ENCODE measurements around the gene VAT1L.

DNA sequence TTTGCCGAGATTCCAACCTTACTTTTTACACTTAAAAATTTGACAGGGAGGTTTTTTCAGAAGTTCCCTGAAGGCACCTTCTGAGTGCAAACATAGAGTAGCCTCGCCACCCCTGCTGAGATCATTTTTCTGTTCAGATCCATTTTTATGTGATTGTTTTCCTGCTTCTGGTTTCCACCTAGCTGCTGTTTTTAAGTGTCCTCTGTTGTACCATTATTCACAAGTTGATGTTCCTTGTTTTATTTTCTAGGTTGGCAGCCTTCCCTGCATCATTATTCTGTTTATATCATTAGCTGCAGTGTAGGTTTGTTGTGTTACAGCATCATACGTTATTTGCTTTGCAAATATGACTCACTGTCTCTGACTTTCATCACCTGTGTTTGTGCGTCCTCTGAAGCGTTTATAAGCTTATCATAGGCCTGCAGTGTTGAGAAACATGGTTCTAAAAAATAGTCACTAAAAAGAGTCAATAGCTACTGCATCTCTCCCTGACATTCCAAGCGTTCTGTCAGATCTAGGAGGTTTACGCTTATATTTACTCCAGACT, 117.1 kb downstream of the VAT1L start:
- TF ChIP-seq, protein P1, sequence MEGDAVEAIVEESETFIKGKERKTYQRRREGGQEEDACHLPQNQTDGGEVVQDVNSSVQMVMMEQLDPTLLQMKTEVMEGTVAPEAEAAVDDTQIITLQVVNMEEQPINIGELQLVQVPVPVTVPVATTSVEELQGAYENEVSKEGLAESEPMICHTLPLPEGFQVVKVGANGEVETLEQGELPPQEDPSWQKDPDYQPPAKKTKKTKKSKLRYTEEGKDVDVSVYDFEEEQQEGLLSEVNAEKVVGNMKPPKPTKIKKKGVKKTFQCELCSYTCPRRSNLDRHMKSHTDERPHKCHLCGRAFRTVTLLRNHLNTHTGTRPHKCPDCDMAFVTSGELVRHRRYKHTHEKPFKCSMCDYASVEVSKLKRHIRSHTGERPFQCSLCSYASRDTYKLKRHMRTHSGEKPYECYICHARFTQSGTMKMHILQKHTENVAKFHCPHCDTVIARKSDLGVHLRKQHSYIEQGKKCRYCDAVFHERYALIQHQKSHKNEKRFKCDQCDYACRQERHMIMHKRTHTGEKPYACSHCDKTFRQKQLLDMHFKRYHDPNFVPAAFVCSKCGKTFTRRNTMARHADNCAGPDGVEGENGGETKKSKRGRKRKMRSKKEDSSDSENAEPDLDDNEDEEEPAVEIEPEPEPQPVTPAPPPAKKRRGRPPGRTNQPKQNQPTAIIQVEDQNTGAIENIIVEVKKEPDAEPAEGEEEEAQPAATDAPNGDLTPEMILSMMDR (IDR thresholded peaks at IDR 0.05) = no peak
- no peak for TF ChIP-seq POLR2A (IDR thresholded peaks at IDR 0.05)

Measured in testis (tissue), 2 donors.